MM.1S (cell line): ENCODE data around the gene STK39.

Source experiments
- DNase-seq: peaks from one replicate; pipeline ENCODE4 v3.0.0-alpha.2; 2015
- H2AFZ ChIP-seq: fragments of 300-600 bp; sonication (generic); 2 replicates; pipeline ENCODE4 v1.6.0; 2016; ENCODE audit warnings: antibody characterized with exemption, low read length
- H3F3A ChIP-seq: fragments of 300-600 bp; sonication (generic); 2 replicates; pipeline ENCODE4 v1.6.1; 2016; ENCODE audit warnings: mild to moderate bottlenecking, antibody characterized with exemption, low read length, moderate library complexity, mixed read lengths; ENCODE audit not compliant: insufficient read depth
- H3K27ac ChIP-seq: fragments of 300-600 bp; sonication (generic); 2 replicates; pipeline ENCODE4 v1.5.1; 2016; ENCODE audit warnings: mild to moderate bottlenecking, low read length
- H3K27me3 ChIP-seq: fragments of 300-600 bp; sonication (generic); replicated peaks from 2 replicates; pipeline ENCODE4 v1.6.0; 2016; ENCODE audit warnings: low read length; ENCODE audit not compliant: insufficient read depth
- H3K36me3 ChIP-seq: fragments of 300-600 bp; sonication (generic); replicated peaks from 2 replicates; pipeline ENCODE4 v1.6.1; 2016; ENCODE audit warnings: mild to moderate bottlenecking, low read length, mixed read lengths; ENCODE audit not compliant: insufficient read depth
- H3K4me1 ChIP-seq: fragments of 300-600 bp; sonication (generic); 2 replicates; pipeline ENCODE4 v1.6.1; 2016; ENCODE audit warnings: low read length, mixed read lengths
- H3K4me2 ChIP-seq: fragments of 300-600 bp; sonication (generic); 2 replicates; pipeline ENCODE4 v1.6.0; 2016; ENCODE audit warnings: low read depth, low read length
- H3K4me3 ChIP-seq: fragments of 300-600 bp; sonication (generic); 2 replicates; pipeline ENCODE4 v1.5.1; 2016; ENCODE audit warnings: low read length, mixed read lengths
- H3K79me2 ChIP-seq: fragments of 300-600 bp; sonication (generic); 2 replicates; pipeline ENCODE4 v1.6.1; 2016; ENCODE audit warnings: mixed run types, low read length, mixed read lengths
- H3K9ac ChIP-seq: fragments of 300-600 bp; sonication (generic); 2 replicates; pipeline ENCODE4 v1.6.1; 2016; ENCODE audit warnings: low read length, mixed read lengths
- H3K9me2 ChIP-seq: fragments of 300-600 bp; sonication (generic); replicated peaks from 2 replicates; pipeline ENCODE4 v1.6.1; 2016; ENCODE audit warnings: mild to moderate bottlenecking, low read length, mixed read lengths; ENCODE audit not compliant: insufficient read depth
- H3K9me3 ChIP-seq: fragments of 300-600 bp; sonication (generic); replicated peaks from 2 replicates; pipeline ENCODE4 v1.6.1; 2016; ENCODE audit warnings: mild to moderate bottlenecking, low read length, mixed read lengths; ENCODE audit not compliant: insufficient read depth
- H4K20me1 ChIP-seq: fragments of 300-600 bp; sonication (generic); 2 replicates; pipeline ENCODE4 v1.6.1; 2016; ENCODE audit warnings: mild to moderate bottlenecking, low read length, moderate library complexity, mixed read lengths; ENCODE audit not compliant: insufficient read depth
- CTCF ChIP-seq: fragments of 300-600 bp; sonication (generic); IDR thresholded peaks from 2 replicates; pipeline ENCODE4 v1.5.1; 2016; ENCODE audit warnings: antibody characterized with exemption, low read length, mixed read lengths
- EZH2 ChIP-seq: fragments of 300-600 bp; sonication (generic); optimal IDR thresholded peaks from 2 replicates; pipeline ENCODE3; 2017; ENCODE audit warnings: low read depth, mild to moderate bottlenecking, antibody characterized with exemption, low read length, mixed read lengths
- EZH2phosphoT487 ChIP-seq: fragments of 300-600 bp; sonication (generic); IDR thresholded peaks from 2 replicates; pipeline ENCODE4 v1.6.1; 2018; ENCODE audit warnings: antibody characterized with exemption, low read length

The STK39 gene

GRCh38 chr2:167988296-167988695, 259.1 kb downstream of the STK39 start:
- Histone ChIP-seq H3K4me2 (no peak overlapping the region), H3K9ac (no peak overlapping the region), H3K27ac (no peak overlapping the region), H3K79me2 (no peaks in the 10 kb centered on the region), H3K36me3 (no peaks in the 10 kb centered on the region), H3K4me1 (no peaks in the 10 kb centered on the region), H3K9me2 (no peaks in the 10 kb centered on the region), H3K9me3 (no peaks in the 10 kb centered on the region), H3F3A (no peaks in the 10 kb centered on the region), H3K27me3 (no peaks in the 10 kb centered on the region), H3K4me3 (no peak overlapping the region), H4K20me1 (no peaks in the 10 kb centered on the region), H2AFZ (no peak overlapping the region)
- DNase-seq, result no peak
- TF ChIP-seq CTCF, result no peak
- TF ChIP-seq EZH2phosphoT487, result no peak
- no peak for TF ChIP-seq EZH2

GRCh38 chr2:167987558-167987957, 259.8 kb downstream of the STK39 start:
- DNase-seq, result no peak
- H3K9me2 ChIP-seq, result no peaks in the 10 kb centered on the region
- H3K9me3 ChIP-seq, result no peaks in the 10 kb centered on the region
- H3K79me2 ChIP-seq, result no peaks in the 10 kb centered on the region
- H3F3A ChIP-seq, result no peaks in the 10 kb centered on the region
- H3K4me2 ChIP-seq, result no peak overlapping the region
- H3K36me3 ChIP-seq, result no peaks in the 10 kb centered on the region
- TF ChIP-seq CTCF, result no peak
- TF ChIP-seq EZH2phosphoT487, result no peak
- TF ChIP-seq EZH2, result no peak
- H3K9ac ChIP-seq, result no peak overlapping the region
- no peak overlapping the region for H3K4me3 ChIP-seq
- H3K27me3 ChIP-seq, result no peaks in the 10 kb centered on the region
- no peaks in the 10 kb centered on the region for H3K4me1 ChIP-seq
- H4K20me1 ChIP-seq, result no peaks in the 10 kb centered on the region
- no peak overlapping the region for H2AFZ ChIP-seq
- no peak overlapping the region for H3K27ac ChIP-seq

- no peak overlapping the region for H2AFZ ChIP-seq
- TF ChIP-seq EZH2, result no peak
- TF ChIP-seq CTCF, result no peak
- no peak for TF ChIP-seq EZH2phosphoT487
- H3K9ac ChIP-seq, result no peak overlapping the region
- no peak for DNase-seq
- H3K4me1 ChIP-seq, result no peaks in the 10 kb centered on the region
- H3K27me3 ChIP-seq, result no peaks in the 10 kb centered on the region
- H4K20me1 ChIP-seq, result no peaks in the 10 kb centered on the region
- no peaks in the 10 kb centered on the region for H3F3A ChIP-seq
- H3K4me2 ChIP-seq, result no peak overlapping the region
- H3K9me3 ChIP-seq, result no peaks in the 10 kb centered on the region
- no peaks in the 10 kb centered on the region for H3K79me2 ChIP-seq
- H3K27ac ChIP-seq, result no peak overlapping the region
- no peak overlapping the region for H3K4me3 ChIP-seq
- no peaks in the 10 kb centered on the region for H3K9me2 ChIP-seq
- H3K36me3 ChIP-seq, result no peaks in the 10 kb centered on the region
These were observed 260.4 kb downstream of the STK39 start for GRCh38 chr2:167987026-167987425.
